GM12878 (cell line): ENCODE data around the gene MYO15A.

Experiments used
- CTCF ChIP-seq, 3 experiments: IDR thresholded peaks in 2 of 3; conservative IDR thresholded peaks in 1 of 3; 2 replicates each; pipeline ENCODE4 v1.5.1; 2011; ENCODE audit warnings: low read depth in 3 of 3, low read length in 3 of 3, mild to moderate bottlenecking in 3 of 3, control low read depth in 2 of 3, moderate library complexity in 2 of 3, inconsistent platforms in 1 of 3, mixed read lengths in 1 of 3; ENCODE audit not compliant: control insufficient read depth in 2 of 3, insufficient read depth in 1 of 3; ENCODE audit errors: extremely low read depth in 1 of 3
- CUX1 ChIP-seq: IDR thresholded peaks from 2 replicates; pipeline ENCODE4 v1.6.1; 2012; ENCODE audit warnings: improper control_type of control experiment, low read depth, low read length; ENCODE audit not compliant: insufficient replicate concordance
- ESRRA ChIP-seq: IDR thresholded peaks from 2 replicates; pipeline ENCODE4 v1.6.1; 2012; ENCODE audit warnings: mild to moderate bottlenecking, low read length, improper control_type of control experiment
- EZH2 ChIP-seq: IDR thresholded peaks from 2 replicates; pipeline ENCODE4 v1.6.1; 2012; ENCODE audit warnings: low read depth, mild to moderate bottlenecking, control low read depth, inconsistent platforms, low read length, borderline replicate concordance; ENCODE audit not compliant: control insufficient read depth
- MAX ChIP-seq: IDR thresholded peaks from 2 replicates; pipeline ENCODE4 v1.6.1; 2012; ENCODE audit warnings: low read depth, low read length, improper control_type of control experiment
- POLR2A ChIP-seq: IDR thresholded peaks from 2 replicates; pipeline ENCODE4 v1.6.1; 2011; ENCODE audit warnings: low read depth, mild to moderate bottlenecking, low read length
- POLR2AphosphoS5 ChIP-seq: IDR thresholded peaks from 2 replicates; pipeline ENCODE4 v1.6.1; 2011; ENCODE audit warnings: mild to moderate bottlenecking, low read length, inconsistent platforms
- RCOR1 ChIP-seq: conservative IDR thresholded peaks from 2 replicates; pipeline ENCODE4 v1.6.1; 2012; ENCODE audit warnings: low read depth, low read length, improper control_type of control experiment
- REST ChIP-seq: IDR thresholded peaks from 2 replicates; pipeline ENCODE4 v1.6.1; 2012; ENCODE audit warnings: mild to moderate bottlenecking, low read depth, low read length
- RFX5 ChIP-seq: IDR thresholded peaks from 2 replicates; pipeline ENCODE4 v1.6.1; 2011; ENCODE audit warnings: low read depth, low read length, improper control_type of control experiment

- TF ChIP-seq MAX (no peak), CTCF (IDR thresholded peaks at IDR 0.05 in 2 of 3, conservative IDR thresholded peaks at IDR 0.05 in 1 of 3; ENCODE audit: control insufficient read depth in 2 of 3, extremely low read depth in 1 of 3, insufficient read depth in 1 of 3, low read depth in 3 of 3, low read length in 3 of 3) (no peak), REST (no peak), CUX1 (no peak), RCOR1 (no peak), POLR2A (peak; percentile 26; the same call in 1 of the 2 replicates), EZH2 (no peak), RFX5 (no peak), ESRRA (no peak), POLR2AphosphoS5 (no peak)
Measured at GRCh38 chr17:18225642-18226283, 117.2 kb downstream of the MYO15A start.
